Adrenal gland (tissue), 5 donors: ENCODE data around the gene SLC1A2.

ENCODE experiments used
- CTCF ChIP-seq, 6 experiments: fragments of 450-650 bp in 4 of 6; fragments of 200-600 bp in 2 of 6; sonication (generic) in 1 of 6; IDR thresholded peaks; 1 replicate in 5 of 6; 2 replicates in 1 of 6; pipeline versions ENCODE4 v1.5.1 to v1.8.0; 2016 to 2021; ENCODE audit warnings: antibody characterized with exemption in 6 of 6, mild to moderate bottlenecking in 2 of 6, moderate library complexity in 1 of 6
- POLR2A ChIP-seq, 2 donors: fragments of 450-650 bp; IDR thresholded peaks; one replicate each; pipeline ENCODE4 v1.6.1; 2017; ENCODE audit warnings: antibody characterized with exemption in 2 of 2, mild to moderate bottlenecking in 2 of 2, moderate library complexity in 1 of 2
- donor health status: DM: no; HTN: no; CAD: no.

GRCh38 chr11:35238882-35239281, 180.5 kb downstream of the SLC1A2 start:
- no peak for TF ChIP-seq CTCF (IDR thresholded peaks at IDR 0.05)
- no peak for TF ChIP-seq POLR2A (IDR thresholded peaks at IDR 0.05)
